ENCODE data around the gene HSD17B8.
A peak's percentile ranks its signal among the peaks of the same experiment; 100 is the strongest.

Gene HSD17B8

DNA sequence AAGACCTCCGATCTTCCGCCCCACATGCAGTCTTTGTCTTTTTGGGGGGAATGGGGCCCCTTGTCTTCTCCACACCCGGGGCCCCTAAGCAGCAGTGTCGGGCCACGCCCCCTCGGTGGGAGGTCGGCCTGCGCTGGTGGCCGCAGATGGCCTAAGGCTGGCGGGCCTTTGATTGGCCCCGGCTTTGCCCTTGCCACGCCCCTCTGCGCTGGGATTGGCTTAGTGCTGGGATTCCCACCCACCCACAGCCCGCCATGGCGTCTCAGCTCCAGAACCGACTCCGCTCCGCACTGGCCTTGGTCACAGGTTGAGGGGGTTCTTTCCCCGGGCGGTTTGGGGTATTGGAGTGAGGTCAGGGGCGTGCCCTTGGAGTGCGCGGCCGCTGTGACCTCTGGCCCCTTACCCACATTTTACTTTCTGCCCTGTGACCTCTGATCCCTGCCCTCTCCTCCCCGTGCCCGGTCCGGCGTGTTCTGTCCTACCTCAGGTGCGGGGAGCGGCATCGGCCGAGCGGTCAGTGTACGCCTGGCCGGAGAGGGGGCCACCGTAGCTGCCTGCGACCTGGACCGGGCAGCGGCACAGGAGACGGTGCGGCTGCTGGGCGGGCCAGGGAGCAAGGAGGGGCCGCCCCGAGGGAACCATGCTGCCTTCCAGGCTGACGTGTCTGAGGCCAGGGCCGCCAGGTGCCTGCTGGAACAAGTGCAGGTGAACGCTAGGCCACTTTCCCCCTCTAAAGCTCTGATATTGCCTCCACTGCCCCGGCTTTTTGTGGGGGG lies at the start of gene HSD17B8:
HSD17B8 (plus strand) TSS at position 241 of the 776 bp plus-strand sequence; CDS start at position 255, 14 bp downstream.
- DNase-seq = peak; percentile 92

DNA sequence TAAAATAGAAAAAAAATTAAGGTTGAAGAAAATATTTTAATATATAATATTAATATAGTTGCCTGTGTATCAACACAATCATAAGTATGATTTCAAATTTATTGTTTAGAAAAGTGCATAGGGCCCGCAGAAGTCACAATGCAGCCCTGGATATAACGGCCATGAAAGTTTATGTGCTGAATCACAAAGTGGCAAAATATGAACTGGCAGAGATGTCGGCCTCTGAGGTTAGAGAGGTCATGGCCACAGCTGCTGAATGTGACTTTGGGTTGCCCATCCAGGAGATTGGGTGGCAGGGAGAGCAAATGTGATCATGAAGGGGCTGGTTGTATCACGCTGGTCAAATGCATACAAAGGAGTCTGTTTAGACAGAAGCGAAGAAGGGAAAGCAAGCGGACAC lies 47.9 kb upstream of the HSD17B8 start:
- no peak for DNase-seq

DNA sequence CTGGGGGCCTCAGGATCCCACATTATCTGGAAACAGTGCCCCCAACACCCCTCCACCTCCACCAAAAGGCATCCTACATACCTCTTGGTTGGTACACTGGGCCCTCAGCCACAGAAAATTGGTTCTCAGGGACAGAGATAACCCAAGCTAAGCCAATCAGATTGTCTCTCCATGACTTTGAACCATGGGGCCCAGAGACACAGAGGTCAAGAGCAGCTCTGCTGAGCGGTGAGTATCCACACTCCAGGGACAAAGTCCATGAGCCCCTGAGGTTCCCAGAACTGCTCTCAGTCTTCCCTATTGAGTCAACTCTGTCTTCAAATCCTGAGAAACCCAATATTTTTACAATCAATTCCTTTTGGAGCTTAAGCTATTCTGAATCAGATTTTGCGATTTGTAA lies 47.5 kb upstream of the HSD17B8 start:
- DNase-seq = no peak

DNA sequence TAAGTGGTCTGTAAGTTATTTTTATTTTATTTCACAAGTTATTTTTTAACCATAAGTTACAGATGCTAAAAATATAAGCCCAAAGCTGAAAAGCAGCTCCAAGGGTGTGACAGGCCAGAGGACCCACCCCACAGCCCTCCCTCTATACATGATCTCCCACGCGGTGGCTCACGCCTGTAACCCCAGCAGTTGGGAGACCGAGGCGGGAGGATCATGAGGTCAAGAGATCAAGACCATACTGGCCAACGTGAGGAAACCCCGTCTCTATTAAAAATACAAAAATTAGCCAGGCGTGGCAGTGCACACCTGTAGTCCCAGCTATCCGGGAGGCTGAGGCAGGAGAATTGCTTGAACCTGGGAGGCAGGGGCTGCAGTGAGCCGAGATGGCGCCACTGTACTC lies 44.4 kb upstream of the HSD17B8 start:
- DNase-seq = no peak

DNA sequence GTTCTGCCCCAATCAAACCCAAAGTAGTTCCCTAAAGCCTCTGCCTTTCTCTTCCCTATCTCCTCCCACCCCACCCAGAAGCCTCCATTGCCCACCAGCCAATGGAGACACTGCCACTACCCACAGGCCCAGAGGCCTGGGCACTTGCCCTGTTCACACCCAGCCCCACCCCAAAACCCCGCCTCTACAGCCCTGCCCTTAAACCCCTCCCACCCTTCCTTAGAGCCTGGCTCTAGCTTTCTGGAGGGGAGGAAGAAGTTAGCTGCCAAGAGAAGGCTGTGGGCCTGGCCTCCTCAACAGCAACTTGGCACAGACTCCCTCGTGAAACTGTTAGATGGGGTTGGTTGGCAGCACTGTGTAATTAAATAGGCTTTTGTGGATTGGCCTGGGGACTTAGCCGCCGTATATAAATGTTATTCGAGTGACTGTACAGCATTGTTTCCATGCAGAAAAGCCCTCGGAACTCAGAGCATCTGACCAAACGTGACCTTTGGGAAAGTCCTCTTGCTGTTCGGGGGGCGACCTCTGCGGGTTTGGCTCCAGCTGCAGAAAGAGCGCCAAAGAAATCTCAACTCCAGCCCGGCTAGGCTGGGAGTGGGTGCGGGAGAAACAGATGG lies 43.6 kb upstream of the HSD17B8 start:
- DNase-seq = no peak

DNA sequence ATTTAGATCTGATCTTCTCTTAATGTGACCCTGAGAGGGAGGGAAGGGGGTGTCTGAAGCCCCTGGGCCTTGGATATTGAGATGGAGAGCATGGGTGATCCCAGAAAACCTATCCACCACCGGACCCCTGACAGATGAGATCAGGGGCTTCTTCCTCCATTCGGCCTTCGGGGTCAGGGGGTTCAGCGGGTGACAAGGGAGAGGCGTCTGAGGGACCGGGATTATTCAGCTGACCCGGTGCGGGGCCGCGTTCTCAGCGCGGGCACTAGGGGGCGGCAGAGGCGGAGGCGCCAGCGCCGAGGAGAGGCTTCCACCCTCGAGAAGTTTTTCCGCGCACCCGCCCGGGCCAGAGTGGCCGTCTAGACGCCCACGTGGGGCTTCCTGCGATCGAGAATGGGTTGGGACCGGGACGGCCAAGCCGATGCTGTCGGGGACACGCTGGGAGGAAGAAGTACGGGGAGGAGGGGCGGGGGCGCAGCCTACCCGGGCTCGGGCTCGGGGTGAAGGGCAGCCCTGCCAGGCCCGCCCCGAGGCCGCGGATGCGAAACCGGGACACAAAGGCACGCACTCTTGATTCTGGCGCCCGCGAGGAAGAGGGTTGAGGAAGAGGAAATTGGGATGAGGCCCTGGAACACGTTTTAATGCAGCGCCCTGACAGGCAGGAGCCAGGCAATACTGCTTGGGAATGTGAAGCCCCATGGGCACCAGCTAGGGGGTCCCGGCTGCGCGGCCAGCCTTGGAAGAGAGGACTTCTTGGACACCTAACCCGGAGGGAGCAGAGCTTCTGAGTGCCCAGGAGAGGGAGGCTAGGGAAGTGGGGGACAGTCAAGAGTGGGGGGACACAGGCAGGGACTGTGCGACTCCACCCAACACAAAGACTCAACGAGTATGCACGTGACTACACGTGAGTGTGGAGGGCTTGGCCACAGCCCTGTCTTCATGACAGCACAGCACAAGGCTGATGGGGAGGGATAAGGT lies 42.8 kb upstream of the HSD17B8 start:
- DNase-seq = peak; percentile 82

DNA sequence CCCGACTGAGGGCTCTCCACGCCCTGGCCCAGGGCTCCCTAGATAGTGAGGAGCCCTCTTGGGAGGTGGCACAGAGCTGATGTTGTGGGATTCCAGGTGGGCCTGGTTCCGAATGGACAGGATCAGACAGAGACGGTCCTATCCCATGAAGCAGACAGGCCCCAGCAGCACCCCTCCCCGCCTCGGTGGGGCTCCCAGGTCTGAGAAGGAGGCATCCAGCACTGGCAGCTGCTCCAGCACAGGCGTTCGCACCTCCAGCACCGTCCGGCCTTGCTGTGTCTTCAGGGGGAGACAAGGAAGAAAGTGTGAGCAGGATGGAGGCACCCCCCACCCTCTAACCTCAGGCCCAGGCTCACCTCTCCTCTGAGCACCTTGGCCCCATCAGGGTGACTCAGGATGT lies 40.9 kb upstream of the HSD17B8 start:
- no peak for DNase-seq

DNA sequence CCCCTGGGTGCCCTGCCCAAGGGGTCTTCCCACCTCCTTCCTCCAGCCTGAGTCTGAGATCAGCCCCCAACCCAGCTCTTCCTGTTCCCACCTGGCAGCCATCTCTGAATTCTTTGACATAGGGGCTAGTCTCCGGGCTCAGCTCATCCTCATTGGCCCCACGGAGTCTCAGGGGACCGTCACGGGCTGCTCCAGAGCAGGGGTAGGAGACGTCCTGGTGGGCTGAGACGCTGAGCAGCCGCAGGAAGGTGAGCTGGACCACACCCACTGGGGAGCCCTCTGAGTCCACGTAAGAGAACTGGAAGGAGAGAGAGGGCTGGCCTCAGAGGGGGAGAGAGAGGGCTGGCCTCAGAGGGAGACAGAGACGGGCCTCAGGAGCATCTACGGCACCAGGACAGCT lies 40.3 kb upstream of the HSD17B8 start:
- DNase-seq = no peak

DNA sequence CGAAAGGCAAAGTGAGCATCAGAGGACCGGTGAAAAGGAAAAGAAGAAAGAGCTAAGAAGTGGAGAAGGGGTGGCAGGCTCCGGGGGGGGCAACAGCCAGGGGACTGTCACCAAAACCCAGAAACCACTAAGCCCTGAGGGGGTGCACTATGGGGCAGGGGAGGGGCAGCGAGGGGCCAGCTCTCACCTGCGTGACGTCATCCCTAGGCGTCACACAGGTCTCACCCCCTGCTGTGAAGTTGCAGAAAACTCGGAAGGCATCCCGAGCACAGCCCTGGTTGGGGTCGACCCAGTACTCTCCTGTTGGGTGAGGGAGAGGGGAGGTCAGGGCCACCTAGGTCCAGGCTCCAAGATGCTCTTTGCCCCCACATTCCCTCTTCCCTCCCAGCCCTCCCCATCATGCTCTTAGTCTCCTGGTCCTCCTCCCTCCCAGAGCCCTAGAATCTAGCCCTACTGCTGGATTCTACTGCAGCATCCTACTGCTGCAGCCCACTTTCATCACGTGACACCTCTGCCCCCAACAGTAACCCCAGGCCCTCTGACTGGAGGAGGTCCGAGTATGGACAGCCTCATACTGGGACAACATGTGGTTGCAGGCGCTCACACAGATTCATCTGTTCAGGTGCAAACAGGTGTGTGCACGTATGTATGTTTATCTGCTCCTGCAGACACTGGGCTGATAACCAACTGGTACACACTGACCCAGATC lies 39.6 kb upstream of the HSD17B8 start:
- DNase-seq = no peak

DNA sequence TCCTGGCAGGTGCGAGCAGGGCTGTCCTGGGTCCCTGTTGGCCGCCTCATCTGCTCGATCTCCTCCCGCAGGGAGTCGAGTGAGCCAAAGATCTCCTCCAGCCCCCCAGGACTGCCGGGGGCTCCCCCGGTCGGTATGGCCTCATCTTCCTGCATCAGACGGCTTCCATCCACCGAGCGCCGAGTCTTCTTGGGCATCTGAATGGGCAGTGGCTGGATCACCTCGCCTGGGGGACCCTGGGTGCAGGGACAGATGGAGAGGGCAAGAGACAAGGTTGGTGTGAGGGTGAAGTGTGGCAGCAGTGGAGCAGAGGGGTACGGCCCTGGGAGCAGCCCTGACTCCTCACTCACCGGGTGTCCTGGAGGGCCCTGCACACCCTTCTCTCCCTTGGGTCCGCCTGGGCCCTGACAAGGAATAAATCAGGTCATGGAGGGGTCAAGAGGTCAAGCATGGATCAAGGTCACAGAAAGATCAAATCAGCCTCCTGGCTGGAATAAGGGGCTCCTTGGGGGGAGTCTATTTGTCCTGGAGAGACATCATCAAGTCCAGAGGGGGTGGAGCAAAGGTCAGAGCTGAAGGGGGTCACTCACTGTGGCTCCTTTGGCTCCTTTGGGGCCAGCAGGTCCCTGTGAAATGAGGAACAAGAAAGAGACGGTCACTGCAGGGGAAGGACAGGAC lies 38.7 kb upstream of the HSD17B8 start:
- DNase-seq = no peak

DNA sequence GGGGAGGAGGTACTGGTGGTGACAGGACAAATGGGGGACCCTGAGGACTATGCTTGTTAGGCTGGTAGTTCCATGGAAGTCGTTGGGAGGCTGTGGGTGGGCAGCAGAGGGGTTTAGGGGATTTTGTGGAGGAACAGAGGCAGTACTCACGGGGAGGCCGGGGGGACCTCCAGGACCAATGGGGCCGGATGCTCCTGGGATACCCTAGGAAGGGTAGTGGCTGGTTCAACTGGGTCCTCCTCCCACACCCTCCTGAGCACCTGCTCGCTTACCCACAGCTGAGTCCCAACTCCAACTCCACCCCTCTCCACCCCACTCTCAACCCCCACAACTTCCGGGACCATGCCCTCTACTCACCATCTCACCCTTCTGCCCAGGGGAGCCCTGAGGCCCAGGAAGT lies 38.1 kb upstream of the HSD17B8 start:
- DNase-seq = no peak

DNA sequence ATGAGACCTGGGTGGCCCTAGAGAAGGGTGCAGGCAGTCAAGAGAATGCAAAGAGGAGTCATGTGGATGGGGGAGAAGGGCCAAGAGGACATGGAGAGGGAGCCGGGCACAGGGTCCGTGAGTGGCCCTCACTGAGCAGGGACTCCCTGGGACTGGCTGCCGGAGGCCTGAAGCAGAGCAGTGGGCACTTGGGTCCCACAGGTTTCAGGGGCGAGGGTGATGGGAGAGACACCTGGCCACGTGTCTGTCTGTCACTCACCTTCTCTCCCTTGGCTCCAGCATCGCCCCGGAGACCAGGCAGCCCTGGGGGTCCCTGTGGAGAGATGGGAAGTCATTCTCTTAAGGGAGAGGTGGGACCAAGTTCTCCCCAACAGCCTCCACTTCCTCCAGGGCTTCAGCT lies 37.6 kb upstream of the HSD17B8 start:
- no peak for DNase-seq

DNA sequence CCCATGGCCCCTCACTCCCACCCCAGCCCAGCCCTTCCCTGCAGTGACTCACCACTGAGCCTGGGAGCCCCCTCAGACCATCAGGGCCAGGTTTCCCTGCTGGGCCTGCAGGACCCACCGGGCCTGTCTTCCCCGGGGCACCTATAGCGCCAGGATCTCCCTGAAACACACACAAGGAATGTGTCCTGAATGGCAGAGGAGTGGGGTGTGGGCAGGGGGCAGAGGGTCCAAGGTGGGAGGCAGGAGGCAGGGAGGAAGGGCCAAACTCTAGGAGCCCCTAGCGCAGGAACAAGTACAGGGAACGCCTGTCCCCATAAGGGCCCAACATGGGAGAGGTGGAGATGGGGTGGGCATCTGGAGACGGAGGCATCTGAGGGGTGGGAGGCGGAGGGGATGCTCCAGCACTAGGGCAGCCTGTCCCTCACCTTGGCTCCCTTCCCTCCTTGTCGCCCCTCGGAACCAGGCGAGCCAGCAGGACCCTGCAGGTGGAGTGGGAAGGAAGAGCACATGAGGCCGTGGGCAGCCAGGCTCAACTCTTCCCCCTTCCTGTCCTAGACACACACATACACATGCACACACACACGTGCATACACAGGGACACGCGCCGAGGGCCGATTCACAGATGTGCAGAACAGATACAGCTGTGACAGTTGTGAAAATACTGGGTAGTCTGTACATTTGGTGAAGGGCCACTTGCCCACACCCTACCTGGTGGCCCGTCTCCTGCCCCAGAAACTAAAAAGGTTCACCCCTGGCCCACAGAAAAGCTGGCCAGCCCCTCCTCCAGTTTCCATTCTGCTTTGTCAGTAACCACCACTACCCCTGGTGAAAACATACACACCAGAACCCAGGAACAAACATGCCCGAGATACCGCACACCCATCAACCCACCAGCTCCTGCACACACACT lies 36.8 kb upstream of the HSD17B8 start:
- no peak for DNase-seq

DNA sequence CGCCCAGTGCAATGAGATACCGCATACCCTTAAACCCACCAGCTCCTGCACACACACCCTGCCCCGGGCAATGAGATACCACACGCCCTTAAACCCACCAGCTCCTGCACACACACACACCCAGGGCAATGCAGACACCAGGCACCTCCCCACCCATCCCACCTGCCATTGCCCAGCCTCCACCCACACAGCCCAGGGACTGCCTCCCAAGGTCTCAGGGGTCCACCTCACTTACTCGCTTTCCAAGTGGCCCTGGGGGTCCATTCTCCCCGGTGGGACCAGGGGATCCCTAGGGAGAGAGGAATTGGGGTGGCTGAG lies 36.2 kb upstream of the HSD17B8 start:
- DNase-seq = no peak

DNA sequence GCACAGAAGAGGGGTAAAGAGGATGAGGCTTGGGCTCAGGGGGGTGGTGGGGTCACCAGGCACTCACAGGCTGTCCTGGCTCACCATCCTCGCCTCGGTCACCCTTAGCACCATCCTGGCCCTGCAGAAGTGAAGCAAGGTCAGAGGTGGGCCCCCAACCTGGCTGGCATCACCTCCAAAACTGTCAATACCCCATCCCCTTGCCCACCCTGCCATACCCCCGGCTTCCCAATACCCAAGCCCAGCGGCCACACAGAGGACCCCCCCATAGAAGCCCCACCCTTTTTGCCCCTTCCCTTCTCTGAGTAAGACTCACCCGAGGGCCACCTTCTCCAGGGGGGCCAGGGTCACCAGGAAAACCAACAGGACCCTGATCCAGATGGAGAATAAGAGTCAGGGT lies 35.8 kb upstream of the HSD17B8 start:
- DNase-seq = no peak

DNA sequence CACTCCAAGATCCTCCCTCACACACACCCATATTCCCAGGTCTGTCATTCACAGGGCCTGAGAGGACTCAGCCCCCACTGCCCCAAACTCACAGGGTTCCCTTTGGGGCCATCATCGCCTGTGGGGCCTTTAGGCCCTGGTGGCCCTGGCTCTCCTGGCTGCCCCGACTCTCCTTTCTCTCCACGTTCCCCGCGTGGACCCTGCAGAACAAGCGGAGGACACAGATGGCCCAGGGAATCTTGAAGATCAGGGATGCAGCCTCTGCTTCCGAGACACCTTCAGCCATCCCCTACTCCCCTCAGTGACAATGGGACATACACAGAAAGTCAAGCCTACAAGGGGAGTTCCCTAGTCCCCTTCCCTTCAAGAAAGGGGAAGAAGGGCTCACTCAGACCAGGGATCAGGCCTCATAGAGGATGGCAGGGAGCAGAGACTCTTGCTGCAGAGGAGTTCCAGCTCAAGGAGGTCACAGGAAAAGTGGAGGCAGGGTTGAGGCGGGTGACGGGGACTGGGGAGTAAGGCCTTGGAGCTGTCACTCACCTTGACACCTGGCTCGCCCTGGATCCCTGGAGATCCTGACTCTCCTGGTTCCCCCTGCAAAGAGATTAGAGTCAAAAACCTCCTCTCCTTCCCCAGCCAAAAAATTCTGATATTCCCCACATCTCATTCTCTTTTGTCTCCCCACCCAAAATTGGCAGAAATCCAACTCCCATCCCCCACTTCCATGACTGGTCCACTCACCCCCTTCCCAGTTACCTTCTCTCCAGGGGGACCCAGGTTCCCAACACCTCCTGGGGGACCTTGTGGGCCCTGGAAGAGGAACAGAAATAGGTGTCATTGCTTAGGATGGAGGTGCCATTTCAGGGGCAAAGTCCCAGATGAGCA lies 34.9 kb upstream of the HSD17B8 start:
- no peak for DNase-seq

DNA sequence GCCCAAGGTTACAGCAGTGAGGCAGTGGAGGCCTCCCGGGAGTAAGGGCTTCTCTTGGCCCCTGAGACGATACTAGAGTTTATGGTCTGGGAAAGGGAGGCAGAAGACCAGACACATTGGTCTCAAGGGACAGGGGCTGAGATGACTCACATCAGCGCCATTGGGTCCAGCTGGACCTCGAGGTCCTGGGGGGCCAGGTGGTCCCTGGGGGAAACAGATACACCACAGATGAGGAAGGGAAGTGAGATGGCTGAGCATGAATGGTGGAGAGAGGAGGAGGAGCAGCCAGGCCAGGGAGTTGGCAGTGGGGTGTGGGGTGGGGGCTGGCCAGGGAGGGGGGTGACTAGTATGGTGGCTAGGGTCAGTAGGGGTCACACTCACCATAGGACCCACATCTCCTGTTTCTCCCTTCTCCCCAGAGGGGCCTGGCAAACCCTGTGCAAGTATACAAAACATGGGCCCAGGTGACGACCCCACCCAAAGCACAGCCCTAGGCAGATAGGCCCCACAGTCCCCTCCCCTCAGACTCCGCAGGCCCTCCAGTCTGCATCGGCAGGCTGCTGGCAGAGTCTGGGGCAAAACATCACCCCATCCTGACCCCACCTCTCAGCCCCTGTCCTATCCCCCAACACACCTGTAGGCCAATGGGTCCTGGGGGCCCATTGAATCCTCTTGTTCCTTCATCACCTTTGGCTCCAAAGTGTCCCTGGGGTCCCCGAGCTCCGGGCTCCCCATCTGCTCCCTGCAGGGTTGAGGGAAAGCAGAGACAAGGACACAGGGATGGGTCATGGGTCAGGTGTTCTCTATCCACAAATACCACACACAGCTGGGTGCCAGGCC lies 34.1 kb upstream of the HSD17B8 start:
- no peak for DNase-seq

DNA sequence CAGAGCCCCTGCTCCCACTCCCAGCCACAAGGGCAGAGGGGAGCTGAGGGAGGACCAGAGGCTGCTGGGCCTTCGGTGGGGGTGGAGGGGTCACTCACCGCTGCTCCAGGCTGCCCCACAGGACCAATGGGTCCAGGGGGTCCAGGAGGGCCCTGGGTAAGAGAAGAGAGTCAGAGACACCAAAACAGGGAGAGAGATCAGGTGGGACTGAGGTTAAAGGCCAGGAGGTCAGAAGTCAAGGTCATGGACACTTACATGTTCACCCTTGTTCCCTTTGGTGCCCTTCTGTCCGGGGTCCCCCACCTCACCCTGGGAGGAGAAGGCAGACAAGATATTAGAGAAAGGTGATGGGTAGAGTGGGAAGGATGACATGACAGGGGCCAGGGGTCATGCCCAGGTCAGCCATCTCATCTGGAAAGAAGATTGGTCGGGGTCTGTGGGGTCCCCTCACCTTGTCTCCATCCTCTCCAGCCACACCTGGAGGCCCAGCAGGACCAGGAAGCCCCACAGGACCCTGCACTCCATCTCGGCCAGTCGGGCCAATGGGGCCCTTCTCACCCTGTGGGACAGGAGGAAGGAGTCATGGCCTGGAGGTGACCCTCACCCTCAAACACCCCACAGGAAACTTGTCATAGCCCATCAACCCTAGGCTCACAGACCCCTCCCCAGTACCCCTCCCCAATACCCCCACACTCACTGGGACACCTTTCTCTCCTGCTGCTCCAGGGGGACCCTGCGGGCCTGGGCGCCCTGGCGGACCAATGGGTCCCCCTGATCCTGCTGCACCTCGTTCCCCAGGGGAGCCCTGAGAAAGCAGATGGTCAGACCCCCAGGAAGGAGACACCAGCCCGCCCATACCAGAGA lies 33.2 kb upstream of the HSD17B8 start:
- DNase-seq = no peak
